HG03571 (cell line): ENCODE measurements around the gene GPX6.
"Not testable (repeated sequence)": the region's sequence is repeated elsewhere in the genome, so short reads cannot be mapped to it uniquely, and the experiment has no call there.

ENCODE experiments used
- ATAC-seq: cut with Tn5 transposase; IDR thresholded peaks from one replicate; pipeline ENCODE4 v1.9.1; 2021; ENCODE audit not compliant: unreplicated experiment

The GPX6 gene

GRCh38 chr6:28515676-28516075 is at the start of gene GPX6:
GPX6 (minus strand) TSS chr6:28515793; CDS start chr6:28515743, 50 bp downstream.
- no peak for ATAC-seq

- no peak for ATAC-seq
Observed at GRCh38 chr6:28563430-28564095, 48.0 kb upstream of the GPX6 start.

GRCh38 chr6:28558629-28559028 is 43.0 kb upstream of the GPX6 start:
- ATAC-seq, result no peak

GRCh38 chr6:28555136-28555535 is 39.5 kb upstream of the GPX6 start:
- no peak for ATAC-seq

GRCh38 chr6:28553986-28554881 is 38.6 kb upstream of the GPX6 start:
- no peak for ATAC-seq

- no peak for ATAC-seq
Observed at GRCh38 chr6:28553384-28553985, 37.9 kb upstream of the GPX6 start.

GRCh38 chr6:28551891-28552666 is 36.5 kb upstream of the GPX6 start:
- ATAC-seq, result no peak

- ATAC-seq, result not testable (repeated sequence)
Observed at GRCh38 chr6:28547003-28547402, 31.4 kb upstream of the GPX6 start.

GRCh38 chr6:28545955-28546354 is 30.4 kb upstream of the GPX6 start:
- no peak for ATAC-seq

GRCh38 chr6:28543651-28544610 is 28.3 kb upstream of the GPX6 start:
- ATAC-seq, result peak; percentile 44

GRCh38 chr6:28542440-28543296 is 27.1 kb upstream of the GPX6 start:
- ATAC-seq, result peak; percentile 54

GRCh38 chr6:28541996-28542395 is 26.4 kb upstream of the GPX6 start:
- ATAC-seq, result no peak

GRCh38 chr6:28537509-28538140 is 22.0 kb upstream of the GPX6 start:
- no peak for ATAC-seq

GRCh38 chr6:28537065-28537464 is 21.5 kb upstream of the GPX6 start:
- ATAC-seq, result no peak

GRCh38 chr6:28534875-28535274 is 19.3 kb upstream of the GPX6 start:
- no peak for ATAC-seq

- ATAC-seq, result no peak
Observed at GRCh38 chr6:28534306-28534705, 18.7 kb upstream of the GPX6 start.

GRCh38 chr6:28531479-28532128 is 16.0 kb upstream of the GPX6 start:
- ATAC-seq, result no peak

GRCh38 chr6:28530777-28531176 is 15.2 kb upstream of the GPX6 start:
- no peak for ATAC-seq
